CD4-positive, alpha-beta T cell treated with Interleukin-17A for 1 hour (primary cell): ENCODE data around the gene GLS2.

Experiments used
- DNase-seq: peaks from one replicate; pipeline ENCODE4 v3.0.0-alpha.2; 2020

GLS2 gene

GRCh38 chr12:56437430-56438176 is 50.4 kb downstream of the GLS2 start:
- DNase-seq, result no peak

GRCh38 chr12:56434828-56435227 is 53.1 kb downstream of the GLS2 start:
- DNase-seq, result no peak

GRCh38 chr12:56431850-56432249 is 56.1 kb downstream of the GLS2 start:
- DNase-seq, result no peak

- no peak for DNase-seq
These were observed 56.7 kb downstream of the GLS2 start for GRCh38 chr12:56431288-56431687.

GRCh38 chr12:56425940-56426438 is 62.0 kb downstream of the GLS2 start:
- no peak for DNase-seq

- no peak for DNase-seq
These were observed 62.8 kb downstream of the GLS2 start for GRCh38 chr12:56425193-56425592.
